Fibroblast of pulmonary artery (primary cell): ENCODE measurements around the gene FAP.

Source experiments
- DNase-seq: peaks from one replicate; pipeline ENCODE4 v3.0.0-alpha.2; 2010; ENCODE audit warnings: low read depth
- H3K4me3 ChIP-seq: replicated peaks from 2 replicates; pipeline ENCODE4 v1.5.1; 2011; ENCODE audit warnings: low read depth, mild to moderate bottlenecking, control low read depth, low read length, moderate library complexity
- TF ChIP-seq, protein P1 (sequence below): IDR thresholded peaks from 2 replicates; pipeline ENCODE4 v1.5.1; 2011; ENCODE audit warnings: mild to moderate bottlenecking, control low read depth, low read length, inconsistent platforms; ENCODE audit errors: missing control alignments

Gene FAP

DNA sequence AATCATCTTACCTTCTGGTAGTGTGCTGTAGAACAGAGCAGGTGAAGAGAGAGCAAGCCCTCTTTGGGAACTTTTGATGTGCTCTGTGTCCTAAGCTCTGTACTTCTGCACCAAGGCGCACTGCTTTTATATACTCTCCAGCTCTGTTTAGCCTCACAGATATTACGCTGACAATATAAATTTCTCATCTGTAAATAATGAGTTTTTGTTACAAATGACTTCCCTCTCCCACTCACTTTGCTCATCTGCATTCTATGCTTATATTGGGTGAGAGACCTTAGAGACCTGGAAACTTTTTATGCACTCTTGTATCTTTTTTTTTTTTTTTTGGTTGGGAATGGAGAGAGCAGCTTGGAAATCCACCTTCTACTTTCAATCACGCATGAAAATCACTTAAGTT, 91.1 kb downstream of the FAP start, which contains the start of gene GCG:
TSS of gene GCG (minus strand) at position 101 of the 400 bp plus-strand sequence. CDS start 3,069 bp downstream, outside the sequence.
- TF ChIP-seq, protein P1, sequence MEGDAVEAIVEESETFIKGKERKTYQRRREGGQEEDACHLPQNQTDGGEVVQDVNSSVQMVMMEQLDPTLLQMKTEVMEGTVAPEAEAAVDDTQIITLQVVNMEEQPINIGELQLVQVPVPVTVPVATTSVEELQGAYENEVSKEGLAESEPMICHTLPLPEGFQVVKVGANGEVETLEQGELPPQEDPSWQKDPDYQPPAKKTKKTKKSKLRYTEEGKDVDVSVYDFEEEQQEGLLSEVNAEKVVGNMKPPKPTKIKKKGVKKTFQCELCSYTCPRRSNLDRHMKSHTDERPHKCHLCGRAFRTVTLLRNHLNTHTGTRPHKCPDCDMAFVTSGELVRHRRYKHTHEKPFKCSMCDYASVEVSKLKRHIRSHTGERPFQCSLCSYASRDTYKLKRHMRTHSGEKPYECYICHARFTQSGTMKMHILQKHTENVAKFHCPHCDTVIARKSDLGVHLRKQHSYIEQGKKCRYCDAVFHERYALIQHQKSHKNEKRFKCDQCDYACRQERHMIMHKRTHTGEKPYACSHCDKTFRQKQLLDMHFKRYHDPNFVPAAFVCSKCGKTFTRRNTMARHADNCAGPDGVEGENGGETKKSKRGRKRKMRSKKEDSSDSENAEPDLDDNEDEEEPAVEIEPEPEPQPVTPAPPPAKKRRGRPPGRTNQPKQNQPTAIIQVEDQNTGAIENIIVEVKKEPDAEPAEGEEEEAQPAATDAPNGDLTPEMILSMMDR, result no peak
- no peak within 1 kb of the TSS for H3K4me3 ChIP-seq
- no peak for DNase-seq

DNA sequence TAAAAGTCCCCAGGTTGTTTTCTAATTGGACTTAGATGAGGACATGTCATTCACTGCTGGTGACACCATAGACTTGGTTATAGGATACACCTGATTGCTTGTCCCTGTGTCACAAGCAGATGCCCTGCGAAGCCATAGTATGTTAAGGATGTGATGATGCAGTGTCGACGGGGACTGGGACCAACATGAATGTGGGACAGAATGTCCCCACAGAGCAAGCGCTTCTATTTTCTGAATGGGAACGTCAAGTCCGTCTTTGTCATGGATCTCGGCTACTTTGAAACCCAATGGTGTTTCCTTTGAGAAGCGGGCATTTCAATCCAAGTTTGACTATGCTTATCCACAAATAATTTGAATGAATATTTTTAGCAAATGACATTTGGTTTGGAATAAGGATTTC, 93.3 kb downstream of the FAP start:
- no peak for DNase-seq
- no peak overlapping the region for H3K4me3 ChIP-seq
- TF ChIP-seq, protein P1, result no peak

DNA sequence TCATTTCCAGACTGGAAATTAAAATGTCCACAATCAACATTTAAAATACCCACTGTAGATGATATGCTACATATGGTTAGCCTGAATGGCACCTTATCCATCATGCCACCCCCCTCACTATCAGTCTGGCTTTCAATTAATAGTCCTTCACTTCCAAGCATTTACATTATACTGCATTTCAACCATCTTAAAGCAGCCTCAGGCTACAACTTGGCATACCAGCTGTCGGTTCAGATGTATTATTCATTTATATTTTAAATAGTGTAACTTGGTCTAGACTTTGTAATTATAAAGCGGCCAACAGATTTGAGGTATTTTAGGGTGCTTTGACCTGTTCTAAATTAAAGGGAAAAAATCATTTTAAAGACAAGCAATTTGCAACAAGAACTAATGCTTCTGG, 93.8 kb downstream of the FAP start:
- TF ChIP-seq, protein P1, result no peak
- H3K4me3 ChIP-seq, result no peak overlapping the region
- no peak for DNase-seq

DNA sequence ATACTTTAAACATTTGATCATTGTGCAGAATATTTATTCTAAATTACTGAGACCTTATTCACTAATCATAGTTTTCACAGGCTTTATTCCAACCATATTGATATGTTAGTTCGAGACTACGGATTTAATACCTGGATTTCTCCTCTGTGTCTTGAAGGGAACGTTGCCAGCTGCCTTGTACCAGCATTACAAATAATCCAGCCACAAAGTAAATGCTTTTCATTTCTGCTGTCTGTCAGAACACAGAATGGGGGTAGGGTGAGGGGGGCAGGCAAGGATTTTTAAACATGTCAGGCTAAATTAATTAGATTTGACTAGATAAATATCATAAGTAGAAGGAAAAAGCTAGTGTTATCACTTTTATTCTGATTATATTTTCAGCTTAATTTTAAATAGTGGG, 94.3 kb downstream of the FAP start:
- TF ChIP-seq, protein P1, result no peak
- no peak overlapping the region for H3K4me3 ChIP-seq
- no peak for DNase-seq

DNA sequence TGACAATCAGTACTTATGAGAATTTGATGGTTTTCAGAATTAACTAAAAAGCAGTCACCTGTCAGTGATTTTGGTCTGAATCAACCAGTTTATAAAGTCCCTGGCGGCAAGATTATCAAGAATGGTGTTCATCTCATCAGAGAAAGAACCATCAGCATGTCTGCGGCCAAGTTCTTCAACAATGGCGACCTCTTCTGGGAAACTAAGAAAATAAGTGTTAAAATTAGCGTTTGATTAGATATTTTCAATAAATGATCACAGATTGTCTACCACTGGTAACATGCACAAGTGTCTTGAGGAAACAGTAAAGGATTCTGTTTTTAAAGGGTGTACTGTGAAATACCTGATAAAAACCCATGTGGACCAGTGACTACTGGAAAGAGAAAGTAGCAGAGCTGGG, 99.3 kb downstream of the FAP start:
- TF ChIP-seq, protein P1, result no peak
- no peak for DNase-seq
- H3K4me3 ChIP-seq, result no peak overlapping the region

DNA sequence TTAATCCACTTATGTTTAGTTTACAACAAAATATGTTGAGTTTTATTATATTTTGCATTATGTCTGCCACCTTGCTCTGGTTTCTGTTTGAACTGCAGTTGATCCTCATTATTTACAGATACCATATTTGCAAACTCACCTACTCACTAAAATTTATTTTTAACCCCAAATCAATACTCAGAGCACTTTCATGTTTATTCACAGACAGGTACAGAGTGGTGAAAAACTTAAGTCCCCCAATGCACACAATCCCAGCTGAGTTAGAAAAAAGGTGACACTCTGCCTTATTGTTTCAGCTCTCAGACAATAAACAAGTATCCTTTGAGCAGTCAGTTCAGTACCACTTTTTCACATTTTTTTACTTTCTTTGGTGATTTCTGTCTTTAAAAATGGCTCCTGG, 104.9 kb downstream of the FAP start:
- DNase-seq, result no peak
- TF ChIP-seq, protein P1, result no peak

DNA sequence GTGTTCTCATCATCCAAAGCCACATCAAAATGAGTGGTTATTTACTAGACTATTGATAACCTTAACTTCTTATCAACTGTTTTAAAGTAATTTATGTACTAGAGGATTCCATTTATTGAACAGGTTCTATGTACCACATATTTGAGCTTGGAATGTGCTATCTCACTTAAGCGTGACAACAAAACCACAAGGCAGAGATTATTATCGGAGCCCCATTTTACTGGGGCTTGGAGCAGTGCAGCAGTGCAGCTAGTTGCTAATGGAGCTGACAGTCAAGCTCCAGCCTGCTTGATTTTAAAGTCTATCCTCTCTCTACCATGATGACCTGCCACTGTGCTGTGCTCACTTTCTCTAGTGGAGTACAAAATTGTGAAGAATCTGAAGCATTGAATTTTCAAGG, 115.8 kb downstream of the FAP start:
- TF ChIP-seq, protein P1, result no peak
- no peak for DNase-seq
- H3K4me3 ChIP-seq, result no peak overlapping the region

More for the DNA sequence above, 104.9 kb downstream of the FAP start:
- no peak overlapping the region for H3K4me3 ChIP-seq
